Fibroblast of peridontal ligament (primary cell): ENCODE measurements around the gene UGT1A4.

Source experiments
- DNase-seq: peaks from one replicate; pipeline ENCODE4 v3.0.0-alpha.2; 2010; ENCODE audit errors: extremely low read depth

UGT1A4 gene

GRCh38 chr2:233811732-233812131, 93.2 kb downstream of the UGT1A4 start:
- DNase-seq, result no peak

DNA sequence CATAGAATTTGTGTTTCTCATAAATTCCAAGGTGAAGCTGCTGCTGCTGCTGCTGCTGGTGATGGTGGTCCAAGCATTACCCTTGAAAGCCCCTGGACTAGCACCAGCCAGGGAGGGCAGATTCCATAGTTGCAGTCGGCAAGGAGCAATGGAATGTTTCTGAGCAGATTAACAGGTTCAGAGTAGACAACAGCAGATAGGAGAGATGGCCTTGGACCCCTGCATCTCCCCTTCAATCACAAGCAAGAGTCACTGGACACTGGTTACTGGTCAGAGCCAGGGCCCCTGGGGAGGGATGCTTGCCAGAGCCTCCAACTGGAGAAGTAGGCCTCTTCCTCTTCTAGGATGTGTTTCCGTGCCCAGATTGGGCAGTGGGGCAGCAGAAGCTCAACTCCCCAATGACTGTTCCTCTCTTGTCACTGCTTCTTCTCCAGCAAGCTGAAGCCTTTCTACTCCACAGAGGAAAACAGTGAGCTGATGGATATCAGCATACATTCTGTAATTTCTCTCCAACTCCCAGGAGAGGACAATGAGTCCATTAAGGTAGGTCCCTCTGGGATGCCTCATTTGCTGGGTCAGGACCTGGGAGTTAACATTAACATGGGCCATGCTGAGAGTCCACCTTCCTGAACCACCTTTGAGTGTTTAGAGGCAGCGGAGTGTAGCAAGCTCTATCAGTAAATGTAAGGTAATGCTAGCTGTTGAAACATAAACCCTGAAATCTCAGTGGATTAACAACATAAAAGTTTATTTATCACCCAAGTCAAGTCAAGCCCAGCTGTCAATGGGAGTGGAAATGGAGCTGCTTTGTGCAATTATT, 94.9 kb downstream of the UGT1A4 start:
- DNase-seq, result no peak

- DNase-seq, result no peak
These were observed 95.7 kb downstream of the UGT1A4 start for GRCh38 chr2:233814056-233814835.

DNA sequence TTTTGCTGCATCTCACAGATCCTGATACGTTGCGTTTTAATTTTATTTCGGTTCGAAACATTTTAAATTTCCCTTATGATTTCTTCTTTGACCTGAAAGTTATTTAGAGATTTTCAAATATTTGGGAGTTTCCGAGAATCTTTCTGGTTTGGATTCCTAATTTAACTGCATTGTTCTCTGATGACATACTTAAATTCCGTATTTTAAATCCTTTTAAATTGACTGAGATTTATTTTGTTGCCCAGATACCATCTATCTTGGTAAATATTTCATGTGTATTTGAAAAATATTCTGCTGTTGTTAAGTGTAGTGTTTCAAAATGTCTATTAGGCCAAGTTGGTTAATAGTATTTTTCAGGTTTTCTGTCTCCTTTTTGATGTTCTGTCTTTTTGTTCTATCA, 97.3 kb downstream of the UGT1A4 start:
- peak; percentile 16 for DNase-seq

DNA sequence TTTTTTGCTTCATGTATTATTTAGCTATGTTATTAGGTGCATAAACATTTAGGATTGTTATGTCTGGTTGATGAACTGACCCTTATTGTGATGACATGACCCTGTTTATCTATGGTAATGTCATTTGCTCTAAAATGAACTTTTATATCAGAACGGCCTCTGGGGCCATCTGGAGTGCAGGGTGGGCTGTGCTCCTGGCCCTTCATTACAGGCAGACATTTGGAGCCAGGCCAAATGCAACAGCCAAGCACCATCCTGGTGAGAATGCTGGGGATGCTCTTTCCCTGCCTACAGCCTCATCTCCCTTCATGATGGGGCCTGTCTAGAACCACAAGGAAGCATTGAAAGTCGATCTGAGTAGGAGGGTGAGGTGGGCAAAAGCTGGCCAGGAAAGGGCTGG, 97.8 kb downstream of the UGT1A4 start:
- DNase-seq, result no peak

GRCh38 chr2:233816771-233817170, 98.2 kb downstream of the UGT1A4 start:
- DNase-seq, result no peak

DNA sequence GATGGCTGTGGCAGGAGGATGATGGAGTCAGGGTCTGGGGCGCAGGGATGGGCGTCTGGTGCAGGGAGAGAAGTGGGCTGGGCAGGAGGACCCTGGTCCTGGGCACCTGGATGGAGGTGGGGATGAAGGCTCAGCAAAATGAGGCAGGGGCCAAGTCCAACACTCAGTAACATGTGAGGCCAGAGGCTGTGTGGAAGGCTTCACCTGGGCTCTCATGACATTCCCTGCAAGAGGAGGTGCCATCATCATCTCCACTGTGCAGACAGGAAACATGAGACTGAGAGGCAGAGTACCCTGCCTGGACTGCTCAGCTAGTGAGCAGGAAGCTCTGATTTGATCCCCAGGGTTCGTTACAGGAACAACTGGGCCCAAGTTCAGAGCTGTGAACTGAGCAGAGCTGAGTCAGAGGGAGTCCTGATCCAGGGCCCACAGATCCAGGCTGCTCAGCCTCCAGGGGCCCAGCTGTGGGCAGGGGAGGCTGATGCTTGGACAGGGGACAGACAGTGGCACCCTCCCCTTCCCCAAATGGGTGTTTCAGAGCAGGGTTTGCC, 98.9 kb downstream of the UGT1A4 start:
- peak; percentile 56 for DNase-seq

DNA sequence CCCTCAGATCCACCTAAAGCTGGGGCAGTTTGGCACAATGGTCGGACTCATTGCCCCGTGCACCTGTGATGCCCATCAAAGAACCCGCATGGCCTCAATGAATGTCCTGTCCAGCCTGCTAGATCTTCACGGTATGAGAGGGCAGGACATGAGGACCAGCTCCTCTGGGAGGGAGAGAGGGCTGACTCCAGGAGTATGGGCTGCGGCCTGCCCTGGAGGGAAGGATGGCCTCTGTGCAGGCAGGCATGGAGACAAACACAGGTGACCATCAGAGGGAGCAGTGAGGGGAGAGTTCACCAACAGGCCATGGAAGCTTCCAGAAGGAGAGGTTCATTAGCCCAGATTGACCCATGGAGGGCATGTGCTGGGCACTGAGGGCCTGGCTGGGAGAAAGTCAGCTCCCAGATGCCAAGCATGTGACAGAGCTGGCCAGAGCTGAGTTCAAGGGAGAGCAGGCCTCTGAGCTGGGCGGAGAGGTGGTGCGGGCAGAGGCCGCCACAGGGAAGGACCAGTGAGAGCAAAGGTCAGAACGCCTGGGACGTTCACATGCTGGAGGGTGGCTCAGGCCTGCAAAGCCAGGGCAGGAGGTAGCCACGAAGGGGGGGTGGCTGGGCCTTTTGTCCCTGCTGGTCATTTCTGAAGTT, 99.6 kb downstream of the UGT1A4 start:
- no peak for DNase-seq

DNA sequence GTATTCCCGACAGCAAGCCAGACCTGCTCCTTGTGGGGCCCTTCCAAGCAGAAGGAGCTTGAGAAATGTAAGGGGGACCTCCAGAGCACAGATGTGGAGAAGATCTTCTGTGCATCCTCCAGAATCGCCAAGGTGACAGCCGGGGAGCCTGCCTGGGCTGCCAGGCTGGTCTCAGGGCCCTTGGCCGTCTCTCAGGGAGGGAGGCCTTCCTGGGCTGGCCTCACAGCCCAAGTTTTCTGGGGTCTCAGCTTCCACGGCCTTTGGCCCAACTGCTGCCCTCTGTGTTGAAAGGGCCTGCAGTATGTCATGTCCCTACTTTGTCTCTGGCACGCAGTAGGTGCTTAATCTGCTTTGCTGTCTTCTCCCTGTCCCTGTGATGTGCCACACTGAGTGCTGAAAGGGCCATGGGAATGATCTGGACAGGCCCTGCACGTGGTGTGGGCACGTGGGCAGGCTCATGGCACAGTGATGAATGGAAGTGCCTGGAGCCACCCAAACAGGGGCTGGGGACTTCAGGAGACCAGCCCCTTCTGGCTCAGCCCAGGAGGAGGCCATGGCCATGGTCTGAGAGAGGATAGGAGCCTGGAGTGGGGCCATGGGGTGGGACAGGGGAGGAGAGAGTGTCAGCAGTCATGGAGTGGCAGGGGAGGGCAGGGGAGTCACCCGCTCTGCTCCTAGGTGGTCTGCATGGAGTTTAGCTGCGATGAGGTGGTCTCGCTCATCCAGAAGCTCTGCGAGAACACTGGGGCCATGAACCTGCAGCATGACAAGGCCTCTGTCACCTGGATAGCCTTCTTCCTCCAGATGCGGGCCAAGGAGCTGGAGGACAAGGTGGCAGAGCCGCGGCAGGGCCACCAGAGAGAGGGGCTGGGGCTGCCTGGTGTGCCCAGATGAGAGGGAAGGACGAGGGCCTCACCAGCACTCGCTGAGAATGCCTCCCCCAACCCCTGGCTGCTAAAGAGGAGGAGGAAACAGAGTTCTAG, 100.4 kb downstream of the UGT1A4 start:
- DNase-seq, result no peak

GRCh38 chr2:233819884-233820773, 101.6 kb downstream of the UGT1A4 start:
- DNase-seq, result no peak

- no peak for DNase-seq
These were observed 102.2 kb downstream of the UGT1A4 start for GRCh38 chr2:233820774-233821105.

DNA sequence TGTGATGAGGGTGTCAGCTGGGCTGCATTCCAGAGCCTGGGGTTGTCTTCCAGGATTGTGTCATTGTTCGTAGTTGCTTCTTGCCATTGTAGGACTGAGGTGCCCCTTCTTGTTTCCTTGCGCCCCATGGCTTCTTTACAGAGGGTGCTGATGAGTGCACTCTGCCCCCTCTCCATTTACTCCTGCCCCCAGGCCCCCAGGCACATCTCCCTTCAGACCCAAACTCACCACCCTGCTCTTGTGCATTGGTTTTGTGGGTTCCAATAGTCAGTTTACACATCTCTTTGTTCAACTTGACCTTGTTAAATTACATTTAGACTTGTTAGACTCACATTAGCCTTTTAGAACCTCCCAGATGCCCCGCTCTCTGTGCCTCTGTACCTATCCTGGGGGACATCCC, 102.7 kb downstream of the UGT1A4 start:
- DNase-seq, result no peak

DNA sequence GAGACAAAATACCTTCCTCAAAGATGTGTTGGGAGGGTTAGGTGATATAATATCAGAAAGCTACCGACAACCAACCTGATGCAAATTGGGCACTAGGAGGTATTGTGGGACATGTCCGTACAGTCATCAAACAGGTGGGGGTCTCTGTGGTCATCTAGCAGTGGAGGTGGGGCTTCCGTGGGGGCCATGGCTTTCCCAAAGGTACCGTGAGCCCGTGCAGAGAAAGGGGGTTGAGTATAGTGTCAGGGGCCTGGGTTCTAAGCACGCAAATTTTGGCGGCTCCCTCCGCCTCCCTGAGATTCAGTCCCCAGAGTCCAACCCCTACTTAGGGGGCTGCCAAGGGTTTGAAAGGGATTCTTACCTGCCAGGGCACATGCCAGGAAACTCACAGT, 103.2 kb downstream of the UGT1A4 start:
- no peak for DNase-seq

DNA sequence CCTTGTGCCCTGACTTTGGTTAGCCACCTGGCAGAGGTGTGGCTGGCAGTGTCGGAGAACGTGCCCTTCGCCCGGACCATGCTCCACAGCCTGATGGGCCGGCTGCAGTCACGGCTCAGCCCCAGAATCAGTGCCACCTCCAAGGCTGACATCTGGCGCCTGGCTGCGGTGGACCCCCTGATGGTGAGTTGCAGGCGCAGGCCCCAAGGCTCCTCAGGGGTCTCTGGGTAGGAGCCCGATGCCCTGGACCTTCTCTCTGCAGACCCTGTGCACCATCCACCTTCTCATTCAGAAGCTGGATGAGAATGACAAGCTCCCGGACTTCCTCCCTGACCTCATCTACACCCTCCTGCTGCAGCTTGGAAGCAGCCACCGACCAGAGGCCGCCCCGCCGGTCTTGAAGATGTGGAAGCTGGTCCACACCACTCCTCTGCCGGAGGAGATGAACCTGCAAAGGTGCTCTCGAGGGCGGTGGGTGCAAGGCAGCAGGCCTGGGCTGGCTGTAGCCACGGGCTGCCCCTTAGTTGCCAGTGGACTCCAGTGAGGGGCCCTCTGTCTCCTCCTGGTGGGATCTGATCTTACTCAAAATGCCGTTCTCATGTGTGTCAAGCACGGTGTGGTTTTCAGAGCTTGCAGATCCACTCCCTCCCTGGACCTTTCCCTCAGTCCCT, 103.7 kb downstream of the UGT1A4 start:
- DNase-seq, result no peak
